GM18520 (cell line): ENCODE results near the gene MTERF2.

Experiments
- ATAC-seq: cut with Tn5 transposase; IDR thresholded peaks from one replicate; pipeline ENCODE4 v1.9.1; 2021; ENCODE audit not compliant: unreplicated experiment

The MTERF2 gene

GRCh38 chr12:106994579-106995220 is 7.8 kb upstream of the MTERF2 start:
- ATAC-seq, result no peak

GRCh38 chr12:106987846-106988245 is 900 bp upstream of the MTERF2 start:
- no peak for ATAC-seq

- ATAC-seq, result no peak
These were observed 811 bp downstream of the MTERF2 start for GRCh38 chr12:106986135-106986534.

GRCh38 chr12:106985479-106985878 is 1.5 kb downstream of the MTERF2 start:
- no peak for ATAC-seq

DNA sequence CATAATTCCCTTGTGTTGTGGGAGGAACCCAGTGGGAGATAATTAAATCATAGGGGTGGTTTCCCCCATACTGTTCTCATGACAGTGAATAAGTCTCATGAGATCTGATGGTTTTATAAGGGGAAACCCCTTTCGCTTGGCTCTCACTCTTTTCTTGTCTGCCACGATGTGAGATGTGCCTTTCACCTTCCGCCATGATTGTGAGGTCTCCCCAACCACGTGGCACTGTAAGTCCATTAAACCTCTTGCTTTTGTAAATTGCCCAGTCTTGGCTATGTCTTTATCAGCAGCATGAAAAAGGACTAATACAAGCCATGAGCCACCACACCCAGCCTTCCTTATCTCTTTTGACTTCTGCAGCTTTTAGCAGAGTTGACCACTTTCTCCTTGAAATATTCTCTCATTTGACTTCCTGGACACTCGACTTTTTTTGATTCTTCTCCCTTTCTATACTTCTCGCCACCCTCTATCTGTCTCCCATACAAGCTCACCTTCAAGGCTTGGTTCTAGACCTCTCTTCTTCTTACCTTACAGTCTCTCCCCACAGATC is 2.3 kb downstream of the MTERF2 start:
- ATAC-seq, result no peak

GRCh38 chr12:106982229-106982628 is 4.7 kb downstream of the MTERF2 start:
- ATAC-seq, result no peak

DNA sequence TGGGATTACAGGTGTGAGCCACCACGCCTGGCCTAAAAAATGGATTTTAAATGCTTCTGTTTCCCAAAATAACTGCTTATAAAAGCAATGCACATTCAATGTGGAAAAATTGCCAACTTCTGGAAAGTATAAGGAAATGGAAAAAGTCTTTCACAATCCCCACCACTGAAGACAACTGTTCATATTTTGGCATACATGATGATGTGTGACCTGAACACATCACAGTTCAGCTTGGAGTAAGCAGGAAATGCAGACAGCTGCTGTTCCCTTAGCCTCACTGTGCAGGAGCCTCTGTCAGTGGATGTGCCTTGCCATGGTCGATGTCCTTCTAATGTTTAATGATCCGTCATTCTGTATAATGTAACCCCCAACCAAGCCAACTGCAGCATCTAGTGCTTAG is 5.2 kb downstream of the MTERF2 start:
- no peak for ATAC-seq

- no peak for ATAC-seq
These were observed 6.0 kb downstream of the MTERF2 start for GRCh38 chr12:106980944-106981343.

GRCh38 chr12:106978035-106978800 is 8.7 kb downstream of the MTERF2 start:
- ATAC-seq, result no peak

GRCh38 chr12:106976668-106977067 is 10.3 kb downstream of the MTERF2 start:
- no peak for ATAC-seq

- no peak for ATAC-seq
These were observed 10.8 kb downstream of the MTERF2 start for GRCh38 chr12:106975993-106976658.

GRCh38 chr12:106975098-106975497 is 11.8 kb downstream of the MTERF2 start:
- no peak for ATAC-seq

DNA sequence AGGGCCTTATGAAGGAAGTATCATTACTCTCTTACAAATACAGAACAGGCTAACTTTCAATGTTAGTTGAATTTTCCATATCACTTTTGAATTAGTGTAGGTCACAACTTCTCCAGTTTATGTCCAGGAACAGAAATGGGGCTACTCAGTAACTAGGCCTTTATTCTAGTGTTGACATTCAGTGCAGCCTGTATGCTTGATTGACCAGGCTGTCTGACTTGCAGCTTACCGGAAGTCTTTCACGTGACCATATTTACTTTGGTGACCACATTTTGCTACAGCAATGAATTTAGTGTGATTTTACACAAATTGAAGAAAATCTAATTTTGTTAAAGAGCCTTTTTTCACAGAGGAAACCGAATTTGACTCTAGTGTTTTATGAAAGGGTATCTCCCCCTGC is 12.4 kb downstream of the MTERF2 start:
- peak; percentile 51 for ATAC-seq

- ATAC-seq, result no peak
These were observed 13.4 kb downstream of the MTERF2 start for GRCh38 chr12:106973545-106973944.

GRCh38 chr12:106971065-106971464 is 15.9 kb downstream of the MTERF2 start:
- ATAC-seq, result no peak

GRCh38 chr12:106964526-106964925 is 22.4 kb downstream of the MTERF2 start:
- ATAC-seq, result no peak

- ATAC-seq, result no peak
These were observed 24.7 kb downstream of the MTERF2 start for GRCh38 chr12:106962286-106962685.

DNA sequence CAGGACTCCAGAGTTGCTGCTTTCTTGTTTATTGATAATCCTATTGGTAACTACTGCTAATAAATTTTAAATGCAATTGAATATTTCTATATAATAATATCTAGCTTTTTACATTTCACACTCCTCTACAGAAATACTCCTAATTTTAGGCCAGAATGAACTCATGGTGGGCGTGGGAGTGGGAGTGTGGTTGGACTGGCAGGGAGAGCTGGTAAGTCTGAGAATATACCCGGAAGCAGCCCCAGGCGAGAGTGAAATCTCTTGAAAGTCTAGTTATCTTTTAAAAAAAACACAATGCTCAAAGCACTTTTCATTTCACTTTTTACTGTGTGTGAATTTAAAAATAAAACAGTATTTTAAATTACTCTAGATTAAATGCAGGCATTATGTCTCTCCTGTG is 26.5 kb downstream of the MTERF2 start:
- no peak for ATAC-seq

- ATAC-seq, result no peak
These were observed 29.4 kb downstream of the MTERF2 start for GRCh38 chr12:106957583-106957982.

DNA sequence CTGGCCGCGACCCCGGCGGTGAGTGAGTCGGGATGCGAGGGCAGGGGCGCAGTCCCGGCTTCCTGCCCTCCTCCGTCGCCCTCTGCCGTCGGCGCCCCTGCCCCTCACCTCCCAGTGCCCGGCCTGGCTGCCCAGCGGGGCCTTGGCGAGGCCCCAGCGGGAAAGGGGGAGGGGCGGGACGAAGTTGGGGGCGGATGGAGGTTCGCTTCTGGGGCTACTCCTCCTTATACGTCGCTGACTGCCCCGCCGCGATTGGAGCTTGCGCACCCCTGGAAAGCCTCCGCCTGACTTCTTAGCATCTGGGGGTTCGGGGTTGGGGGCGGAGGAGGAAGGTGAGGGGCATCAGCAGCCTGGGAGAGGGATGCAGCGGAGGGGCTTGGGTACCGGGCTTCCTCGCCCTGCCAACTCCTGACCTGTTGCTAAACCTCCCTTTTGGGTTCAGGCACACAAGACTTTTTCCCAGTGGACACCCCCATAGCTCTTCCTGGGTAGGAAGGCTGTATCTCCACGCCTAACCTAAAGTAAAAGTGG is 30.8 kb downstream of the MTERF2 start:
- ATAC-seq, result peak; percentile 22

- peak; percentile 60 for ATAC-seq
These were observed 31.4 kb downstream of the MTERF2 start, which contains the start of gene TMEM263 for GRCh38 chr12:106955377-106956047. TMEM263 (plus strand) TSS chr12:106955907; CDS start chr12:106967117, 11,210 bp downstream.
